Occipital lobe (tissue), 3 donors: ENCODE data around the gene FANCM. TPM values are rescaled to one million over a fixed set of nuclear protein-coding genes. Genes with fewer than 3 reads are reported as not detected.

ENCODE experiments used
- DNase-seq: peaks from one replicate; lab custom pipeline; 2025; lab: John Stamatoyannopoulos, UW
- small RNA-seq: library from RNA; depleted of rRNA; stranded (forward); fragments of <200 nt; gene quantifications from one replicate; pipeline ENCODE3, GENCODE V24; 2014
- total RNA-seq: library from RNA; depleted of rRNA; stranded (reverse); fragments of >200 nt; gene quantifications from one replicate; pipeline ENCODE4 v1.2.3, GENCODE V29; 2014

The FANCM gene
- total RNA-seq, 1 donor from 2014 or later = 12.5 TPM

DNA sequence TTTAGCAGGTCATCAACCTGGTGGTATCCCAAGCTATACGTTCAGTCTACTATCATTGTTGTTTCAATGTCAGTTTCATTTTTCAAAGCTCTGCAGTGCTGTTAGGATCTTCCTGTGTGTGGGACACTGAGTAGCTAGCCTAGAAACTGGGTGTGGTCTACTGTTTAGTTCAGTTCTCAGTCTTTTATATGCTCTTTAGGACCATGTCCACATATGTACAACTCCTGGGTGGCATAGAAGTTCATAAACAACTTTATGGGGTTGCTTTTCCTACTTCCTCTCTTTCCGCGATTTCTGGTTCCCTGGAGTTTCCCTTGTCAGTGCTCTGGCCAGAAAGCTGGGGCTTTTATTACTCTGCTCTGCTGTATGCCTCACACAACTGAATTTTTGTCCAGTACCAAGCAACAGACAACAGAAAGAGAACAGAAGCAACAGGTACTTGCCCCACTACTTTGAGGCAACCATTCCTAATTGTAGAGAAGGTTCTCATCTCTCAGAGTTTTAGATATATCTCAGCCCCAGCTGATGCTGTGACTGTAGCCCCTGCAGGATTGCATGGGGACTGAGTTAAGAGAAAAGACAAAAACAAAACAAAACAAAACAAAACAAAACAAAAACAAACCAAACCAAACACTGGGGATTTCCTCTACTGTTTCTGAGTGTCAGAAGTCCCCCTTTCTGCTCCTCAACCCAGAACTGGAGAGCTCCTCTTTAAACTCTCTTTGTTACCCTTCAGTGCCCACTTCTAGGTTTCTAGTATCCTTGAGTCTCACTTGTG lies 86.9 kb downstream of the FANCM start:
- DNase-seq = no peak

DNA sequence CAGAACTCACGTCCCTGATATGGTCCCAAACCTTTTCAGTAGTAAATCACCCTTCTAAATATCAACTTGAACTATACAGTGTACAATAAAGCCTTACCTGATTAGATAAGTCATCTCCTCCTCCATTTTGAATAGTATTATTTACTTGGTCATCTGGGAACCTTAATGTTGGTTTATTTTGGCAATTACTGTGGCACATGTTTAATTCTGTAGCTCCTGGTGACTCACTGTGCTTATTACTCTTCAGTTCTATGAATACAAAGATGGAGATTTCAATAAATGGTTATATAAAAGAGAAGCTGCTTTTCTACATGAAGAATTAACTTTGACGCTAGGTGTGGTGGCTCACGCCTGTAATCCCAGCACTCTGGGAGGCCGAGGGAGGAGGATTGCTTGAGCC lies 91.8 kb downstream of the FANCM start:
- no peak for DNase-seq

DNA sequence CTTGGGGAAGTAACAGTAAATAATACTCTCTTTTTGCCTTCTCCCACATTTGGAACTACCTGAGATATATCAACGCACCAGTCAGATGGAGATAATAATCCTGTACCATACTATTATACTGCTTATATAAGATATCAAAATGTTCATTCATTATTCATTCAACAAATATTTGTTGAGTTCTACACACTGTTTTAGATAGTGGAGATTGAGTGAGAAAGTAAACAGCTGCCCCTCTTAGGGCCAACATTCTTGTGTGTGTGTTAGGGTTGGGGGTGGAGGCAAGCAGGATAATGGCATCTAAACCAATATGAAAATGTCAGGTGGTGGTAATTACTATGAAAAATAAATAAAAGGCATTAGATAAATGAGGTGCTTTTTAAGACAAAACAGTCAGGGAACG lies 103.3 kb downstream of the FANCM start:
- no peak for DNase-seq

DNA sequence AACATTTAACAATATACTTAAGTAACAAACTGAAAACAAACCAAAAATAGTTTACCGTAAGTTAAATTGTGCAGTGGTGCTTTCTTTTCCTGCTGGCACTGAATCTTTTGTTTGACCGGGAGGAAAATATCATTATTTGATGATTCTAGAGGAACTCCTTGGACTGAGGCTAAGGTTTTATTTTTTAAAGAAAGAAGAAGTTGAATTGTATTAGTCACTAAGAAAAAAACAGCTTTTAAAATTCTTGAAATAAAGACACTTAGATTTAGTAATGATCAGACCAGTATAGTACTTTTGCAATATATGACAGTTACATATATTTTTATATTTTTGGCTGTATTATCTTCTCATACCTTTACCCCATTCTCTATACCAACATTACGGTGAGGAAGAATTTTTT lies 107.0 kb downstream of the FANCM start:
- DNase-seq = no peak

DNA sequence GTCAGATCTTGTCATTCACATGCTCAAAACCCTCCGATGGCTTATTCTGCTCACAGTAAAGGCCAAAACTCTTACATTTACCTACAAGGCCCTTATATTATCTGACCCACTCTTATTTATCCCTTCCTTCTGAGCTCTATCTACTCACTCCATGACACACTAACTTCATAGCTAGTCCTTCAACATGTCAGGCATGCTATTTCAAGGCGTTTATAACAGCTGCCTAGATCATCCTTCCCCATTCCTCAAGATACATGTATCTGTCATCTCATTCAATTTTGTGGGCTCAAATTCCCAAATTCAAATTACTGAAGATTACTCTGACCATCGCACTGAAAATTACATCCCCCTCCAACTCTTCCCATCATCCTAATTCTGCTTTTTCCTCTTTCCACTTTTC lies 110.4 kb downstream of the FANCM start:
- no peak for DNase-seq

DNA sequence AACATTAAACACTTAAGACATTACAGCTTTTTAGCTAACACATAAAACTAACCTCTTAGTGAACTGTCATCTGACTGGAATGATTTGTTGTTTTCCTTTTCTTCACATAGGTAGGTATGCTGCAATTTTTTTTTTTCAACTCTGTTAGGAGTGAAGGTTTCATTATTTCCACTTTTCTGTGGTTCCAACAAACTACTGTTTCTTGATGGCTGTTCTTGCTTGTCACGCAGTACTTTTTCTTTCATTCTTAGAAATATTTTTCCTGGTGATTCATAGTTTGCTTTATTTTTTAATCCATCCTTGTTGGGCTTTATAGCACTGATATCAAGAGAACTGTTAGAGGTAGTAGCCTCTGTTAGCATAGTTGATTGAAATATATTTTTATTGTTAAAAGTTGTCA lies 111.0 kb downstream of the FANCM start:
- no peak for DNase-seq

DNA sequence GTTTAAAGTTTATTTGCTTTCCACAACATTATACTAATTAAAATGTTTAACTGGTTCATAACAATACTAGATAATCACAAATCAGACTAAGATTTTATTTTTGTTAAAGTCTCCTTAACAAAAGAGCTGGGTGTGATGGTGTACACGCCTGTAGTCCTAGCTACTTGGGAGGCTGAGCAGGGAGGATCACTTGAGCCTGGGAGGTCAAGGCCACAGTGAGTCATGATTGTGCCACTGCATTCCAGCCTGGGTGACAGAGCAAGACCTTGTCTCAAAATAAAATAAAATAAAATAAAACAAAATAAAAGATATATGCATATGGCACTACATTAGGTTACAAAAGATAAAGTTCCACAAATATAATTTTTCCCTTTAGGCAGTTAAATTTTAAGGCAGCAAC lies 111.7 kb downstream of the FANCM start:
- DNase-seq = no peak

DNA sequence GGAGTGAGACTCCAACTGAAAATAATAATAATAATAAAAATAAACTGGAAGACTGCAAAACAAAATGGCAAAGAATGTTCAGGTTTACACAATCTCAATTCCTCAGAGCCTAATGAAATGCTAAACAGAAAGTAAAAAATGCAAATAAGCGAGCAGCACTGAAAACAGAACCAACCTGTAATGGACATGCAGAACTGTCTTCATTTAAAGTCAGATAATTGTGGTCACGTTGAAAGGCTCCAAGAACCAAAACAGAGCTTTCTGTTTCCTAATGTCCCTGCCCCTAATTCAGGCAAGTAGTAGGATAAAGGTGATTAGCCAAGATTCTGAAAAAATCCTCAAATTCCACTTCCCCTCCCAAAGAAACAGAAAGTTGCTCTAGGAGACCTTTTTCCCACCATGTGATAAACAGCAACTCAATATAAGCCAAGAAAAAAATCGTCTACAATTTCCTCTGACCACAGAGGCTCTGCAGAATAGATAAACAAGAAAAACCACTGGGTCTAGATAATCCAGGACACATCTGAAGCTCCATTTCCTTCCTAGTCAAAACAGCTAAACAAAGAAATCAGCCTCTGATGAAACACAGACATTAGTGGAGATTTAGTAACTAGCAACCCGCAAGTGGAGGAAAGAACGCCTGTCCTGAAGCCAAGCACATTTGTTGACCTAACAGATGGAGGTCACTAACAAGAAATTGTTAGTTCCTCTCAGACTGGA lies 114.3 kb downstream of the FANCM start:
- no peak for DNase-seq

Small RNA genes lying within 50 kb of the gene (small RNA-seq; reads per million reads assigned to genes)
- gene RF00151 = 0.12 reads per million
- 4,742 reads per million, percentile 100 among the genes with 10 or more reads in this experiment for gene SNORD127

Other genes with a start within 250 kb of the FANCM start
- 56.0 TPM for gene KLHL28, start 174.0 kb upstream of the FANCM start, total RNA-seq
- 91.1 TPM for gene TOGARAM1, start 173.7 kb upstream of the FANCM start, total RNA-seq
- gene PRPF39, start 51.8 kb upstream of the FANCM start, total RNA-seq = 65.8 TPM
- 97.9 TPM for gene FKBP3, start 1.4 kb upstream of the FANCM start, total RNA-seq
- gene MIS18BP1, start 117.3 kb downstream of the FANCM start, total RNA-seq = 28.4 TPM